Spleen (tissue), 7 donors: ENCODE data around the gene FADS2.

Experiments used
- CTCF ChIP-seq, 11 experiments: fragments of 200-600 bp in 7 of 11; fragments of 450-650 bp in 4 of 11; sonication (generic) in 4 of 11; IDR thresholded peaks in 8 of 11; conservative IDR thresholded peaks in 3 of 11; 1 replicate in 7 of 11; 2 replicates in 4 of 11; pipeline versions ENCODE4 v1.4.0 to v1.8.0; 2016 to 2021; ENCODE audit warnings: antibody characterized with exemption in 11 of 11, inconsistent platforms in 4 of 11, mild to moderate bottlenecking in 1 of 11
- POLR2A ChIP-seq, 3 donors: fragments of 450-650 bp; IDR thresholded peaks; one replicate each; pipeline ENCODE4 v1.5.1; 2017; ENCODE audit warnings: antibody characterized with exemption in 3 of 3, mild to moderate bottlenecking in 1 of 3
- donor health status: DM: no; HTN: no; CAD: no; lungs with moderate emphysema.
- donor health status: DM: no; HTN: no; CAD: no.
- donor health status: DM: no; HTN: no; CAD: no.

GRCh38 chr11:61820174-61820573 is 7.9 kb upstream of the FADS2 start:
- no peak for TF ChIP-seq CTCF (IDR thresholded peaks at IDR 0.05 in 8 of 11, conservative IDR thresholded peaks at IDR 0.05 in 3 of 11)
- TF ChIP-seq POLR2A (IDR thresholded peaks at IDR 0.05): no peak
